Smooth muscle cell (in vitro differentiated cells): ENCODE data around the gene CREM. TPM values are rescaled to one million over a fixed set of nuclear protein-coding genes. Genes with fewer than 3 reads are reported as not detected.

Source experiments
- DNase-seq: peaks from one replicate; lab custom pipeline; 2025; ENCODE audit not compliant: unreplicated experiment; lab: John Stamatoyannopoulos, UW
- H2AFZ ChIP-seq: fragments of 200-600 bp; sonication (generic); 2 replicates; pipeline ENCODE4 v1.6.0; 2016; ENCODE audit warnings: antibody characterized with exemption, low read depth, mild to moderate bottlenecking
- H3F3A ChIP-seq: fragments of 200-600 bp; sonication (generic); 2 replicates; pipeline ENCODE4 v1.6.0; 2017; ENCODE audit warnings: antibody characterized with exemption, low read depth
- H3K27ac ChIP-seq: fragments of 200-600 bp; sonication (generic); 2 replicates; pipeline ENCODE4 v1.5.1; 2016; ENCODE audit warnings: low read depth, mild to moderate bottlenecking
- H3K27me3 ChIP-seq: fragments of 200-600 bp; sonication (generic); 2 replicates; pipeline ENCODE4 v1.6.1; 2016; ENCODE audit warnings: low read depth, mild to moderate bottlenecking
- H3K36me3 ChIP-seq: fragments of 200-600 bp; sonication (generic); 2 replicates; pipeline ENCODE4 v1.5.1; 2016; ENCODE audit warnings: low read depth
- H3K4me1 ChIP-seq: fragments of 200-600 bp; sonication (generic); 2 replicates; pipeline ENCODE4 v1.5.1; 2016; ENCODE audit warnings: low read depth
- H3K4me2 ChIP-seq: fragments of 200-600 bp; sonication (generic); 2 replicates; pipeline ENCODE4 v1.6.0; 2016; ENCODE audit warnings: mild to moderate bottlenecking
- H3K4me3 ChIP-seq: fragments of 200-600 bp; sonication (generic); 2 replicates; pipeline ENCODE4 v1.5.1; 2016; ENCODE audit warnings: mild to moderate bottlenecking
- H3K79me2 ChIP-seq: fragments of 200-600 bp; sonication (generic); 2 replicates; pipeline ENCODE4 v1.6.0; 2016; ENCODE audit warnings: low read depth, mild to moderate bottlenecking
- H3K9ac ChIP-seq: fragments of 200-600 bp; sonication (generic); 2 replicates; pipeline ENCODE4 v1.6.0; 2016; ENCODE audit warnings: low read depth
- H3K9me3 ChIP-seq: fragments of 200-600 bp; sonication (generic); replicated peaks from 2 replicates; pipeline ENCODE4 v1.5.1; 2016; ENCODE audit warnings: low read depth
- H4K20me1 ChIP-seq: fragments of 200-600 bp; sonication (generic); 2 replicates; pipeline ENCODE4 v1.6.0; 2016; ENCODE audit warnings: low read depth
- WGBS: methylation state at CpG from one replicate; pipeline ENCODE4 v1.1.7; 2016; ENCODE audit warnings: low lambda C conversion rate; 5-methylcytosine and 5-hydroxymethylcytosine counted together
- polyA plus RNA-seq: library from polyadenylated mRNA; unstranded; fragments of >200 nt; fragmentation: Nextera tagmentation; extraction: Ambion mirVana; gene quantifications from 2 replicates; pipeline ENCODE4 v1.2.1, GENCODE V29; 2016
- total RNA-seq: library from RNA; depleted of rRNA; stranded (reverse); fragments of >200 nt; gene quantifications from 2 replicates; pipeline ENCODE4 v1.2.3, GENCODE V29; 2014
- TF ChIP-seq, protein P1 (sequence below): fragments of 200-600 bp; sonication (generic); IDR thresholded peaks from 2 replicates; pipeline ENCODE4 v1.5.1; 2017; ENCODE audit warnings: borderline replicate concordance, mild to moderate bottlenecking, antibody characterized with exemption; ENCODE audit not compliant: insufficient read depth, poor library complexity, severe bottlenecking

CREM gene
- total and polyA plus RNA-seq, 2 experiments from 2014 or later, result 46.4 to 49.3 TPM

- H3K4me2 ChIP-seq, result no peak overlapping the region
- peaks cover 1% of the 10 kb centered on the region for H3F3A ChIP-seq
- H3K36me3 ChIP-seq, result no peaks in the 10 kb centered on the region
- H3K4me1 ChIP-seq, result no peaks in the 10 kb centered on the region
- no peak overlapping the region for H3K9ac ChIP-seq
- TF ChIP-seq, protein P1, sequence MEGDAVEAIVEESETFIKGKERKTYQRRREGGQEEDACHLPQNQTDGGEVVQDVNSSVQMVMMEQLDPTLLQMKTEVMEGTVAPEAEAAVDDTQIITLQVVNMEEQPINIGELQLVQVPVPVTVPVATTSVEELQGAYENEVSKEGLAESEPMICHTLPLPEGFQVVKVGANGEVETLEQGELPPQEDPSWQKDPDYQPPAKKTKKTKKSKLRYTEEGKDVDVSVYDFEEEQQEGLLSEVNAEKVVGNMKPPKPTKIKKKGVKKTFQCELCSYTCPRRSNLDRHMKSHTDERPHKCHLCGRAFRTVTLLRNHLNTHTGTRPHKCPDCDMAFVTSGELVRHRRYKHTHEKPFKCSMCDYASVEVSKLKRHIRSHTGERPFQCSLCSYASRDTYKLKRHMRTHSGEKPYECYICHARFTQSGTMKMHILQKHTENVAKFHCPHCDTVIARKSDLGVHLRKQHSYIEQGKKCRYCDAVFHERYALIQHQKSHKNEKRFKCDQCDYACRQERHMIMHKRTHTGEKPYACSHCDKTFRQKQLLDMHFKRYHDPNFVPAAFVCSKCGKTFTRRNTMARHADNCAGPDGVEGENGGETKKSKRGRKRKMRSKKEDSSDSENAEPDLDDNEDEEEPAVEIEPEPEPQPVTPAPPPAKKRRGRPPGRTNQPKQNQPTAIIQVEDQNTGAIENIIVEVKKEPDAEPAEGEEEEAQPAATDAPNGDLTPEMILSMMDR, result no peak
- H3K79me2 ChIP-seq, result peaks cover 42% of the 10 kb centered on the region
- H4K20me1 ChIP-seq, result no peaks in the 10 kb centered on the region
- DNase-seq, result no peak
- H3K27me3 ChIP-seq, result no peaks in the 10 kb centered on the region
- no peak overlapping the region for H3K27ac ChIP-seq
- no peaks in the 10 kb centered on the region for H3K9me3 ChIP-seq
- no peak overlapping the region for H2AFZ ChIP-seq
- no peak overlapping the region for H3K4me3 ChIP-seq
Measured at GRCh38 chr10:35202050-35202449, 75.4 kb downstream of the CREM start.

GRCh38 chr10:35203745-35204144 lies 77.1 kb downstream of the CREM start:
- 80% methylated on average over 4 of the region's 4 CpGs for WGBS
- no peak overlapping the region for H3K9ac ChIP-seq
- no peaks in the 10 kb centered on the region for H3K36me3 ChIP-seq
- DNase-seq, result no peak
- no peaks in the 10 kb centered on the region for H4K20me1 ChIP-seq
- H3K4me1 ChIP-seq, result no peaks in the 10 kb centered on the region
- H3K9me3 ChIP-seq, result no peaks in the 10 kb centered on the region
- TF ChIP-seq, protein P1, result no peak
- H2AFZ ChIP-seq, result no peak overlapping the region
- no peaks in the 10 kb centered on the region for H3K27me3 ChIP-seq
- H3K27ac ChIP-seq, result no peak overlapping the region
- H3K4me3 ChIP-seq, result no peak overlapping the region
- H3K79me2 ChIP-seq, result peaks cover 29% of the 10 kb centered on the region
- H3K4me2 ChIP-seq, result no peak overlapping the region
- no peaks in the 10 kb centered on the region for H3F3A ChIP-seq

- Histone ChIP-seq H3K9ac (no peak overlapping the region), H3K27ac (no peak overlapping the region), H3F3A (no peaks in the 10 kb centered on the region), H3K4me1 (peaks cover 3% of the 10 kb centered on the region), H2AFZ (no peak overlapping the region), H3K36me3 (no peaks in the 10 kb centered on the region), H3K79me2 (peaks cover 21% of the 10 kb centered on the region), H3K27me3 (no peaks in the 10 kb centered on the region), H3K4me2 (no peak overlapping the region), H3K9me3 (no peaks in the 10 kb centered on the region), H4K20me1 (no peaks in the 10 kb centered on the region), H3K4me3 (no peak overlapping the region)
- WGBS, result 87% methylated on average over 4 of the region's 4 CpGs
- no peak for DNase-seq
- TF ChIP-seq, protein P1, result no peak
Measured at GRCh38 chr10:35204650-35205319, 78.1 kb downstream of the CREM start.

DNA sequence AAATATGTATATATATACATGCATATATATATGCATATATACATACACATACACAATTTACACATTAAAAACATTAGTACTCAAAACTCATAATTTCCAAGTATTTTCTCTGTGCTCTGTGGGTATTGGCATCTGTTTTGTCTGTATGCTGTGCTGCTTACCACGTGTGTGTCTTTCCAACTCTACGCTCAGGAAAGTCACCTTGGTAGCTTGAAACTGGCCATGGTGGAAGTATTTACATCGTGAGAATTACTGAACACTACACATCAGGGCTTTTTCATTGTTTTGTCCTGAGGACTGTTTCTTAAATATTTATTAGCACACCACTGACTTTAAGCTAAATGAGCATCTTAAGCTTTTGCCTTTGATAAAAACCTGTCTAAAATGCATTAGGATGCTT lies 79.6 kb downstream of the CREM start:
- Histone ChIP-seq H3K4me1 (peaks cover 10% of the 10 kb centered on the region), H3K4me2 (no peak overlapping the region), H4K20me1 (no peaks in the 10 kb centered on the region), H3K4me3 (no peak overlapping the region), H3K36me3 (no peaks in the 10 kb centered on the region), H3K27me3 (no peaks in the 10 kb centered on the region), H3K79me2 (peaks cover 14% of the 10 kb centered on the region), H3K27ac (no peak overlapping the region), H3K9ac (no peak overlapping the region), H3F3A (no peaks in the 10 kb centered on the region), H3K9me3 (no peaks in the 10 kb centered on the region), H2AFZ (no peak overlapping the region)
- 89% methylated on average over 3 of the region's 3 CpGs for WGBS
- TF ChIP-seq, protein P1, result no peak
- no peak for DNase-seq
